Chondrocyte (in vitro differentiated cells): Measurements from ENCODE around the gene LZTFL1. TPM values are rescaled to one million over a fixed set of nuclear protein-coding genes. Genes with fewer than 3 reads are reported as not detected.

ENCODE experiments used
- DNase-seq: peaks from one replicate; pipeline ENCODE4 v3.0.0; 2021; ENCODE audit warnings: mixed read lengths, low spot score
- H3K27ac Mint-ChIP-seq: one replicate; pipeline ENCODE4 v1.8.0; 2021; ENCODE audit warnings: mild to moderate bottlenecking, moderate library complexity, mixed read lengths; ENCODE audit not compliant: unreplicated experiment
- H3K27me3 Mint-ChIP-seq: 2 replicates; pipeline ENCODE4 v1.8.0; 2021; ENCODE audit warnings: low read depth, mixed read lengths
- H3K36me3 Mint-ChIP-seq: 2 replicates; pipeline ENCODE4 v1.8.0; 2021; ENCODE audit warnings: low read depth, mixed read lengths
- H3K4me1 Mint-ChIP-seq: 2 replicates; pipeline ENCODE4 v1.8.0; 2021; ENCODE audit warnings: low read depth, mild to moderate bottlenecking, mixed read lengths
- H3K4me3 Mint-ChIP-seq: one replicate; pipeline ENCODE4 v1.8.0; 2021; ENCODE audit warnings: mild to moderate bottlenecking, moderate library complexity, mixed read lengths; ENCODE audit not compliant: unreplicated experiment
- H3K9me3 Mint-ChIP-seq: 2 replicates; pipeline ENCODE4 v1.8.0; 2021; ENCODE audit warnings: low read depth, mixed read lengths
- total RNA-seq: library from RNA; stranded (reverse); gene quantifications from 3 replicates; pipeline ENCODE4 v1.2.1, GENCODE V29; 2021
- TF ChIP-seq, protein P1 (sequence below): fragments of 200-600 bp; sonication (generic); IDR thresholded peaks from 2 replicates; pipeline ENCODE4 v1.5.0; 2021; ENCODE audit warnings: antibody characterized with exemption, mild to moderate bottlenecking, moderate library complexity

Gene LZTFL1
- total RNA-seq, 1 donor from 2014 or later, result 18.1 TPM

DNA sequence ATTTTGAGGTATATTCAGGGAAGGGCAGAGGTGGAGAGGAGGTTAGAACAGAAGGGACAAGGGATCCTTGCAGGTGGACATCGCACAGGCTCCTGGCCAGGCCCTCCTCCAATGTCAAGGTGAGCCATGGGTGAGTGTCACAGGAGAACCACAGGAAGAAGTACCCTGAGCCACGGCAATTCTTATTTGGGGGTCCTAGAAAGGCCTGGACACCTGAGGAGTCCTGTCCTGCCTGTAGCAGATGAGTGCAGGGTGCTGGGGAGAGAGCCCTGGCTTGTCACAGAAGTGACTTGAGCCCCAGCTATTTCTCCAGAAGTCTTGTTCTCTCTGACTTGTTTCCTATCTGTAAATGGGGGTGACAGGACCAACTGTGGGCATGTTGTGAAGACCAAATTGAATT, 49.9 kb downstream of the LZTFL1 start:
- peaks cover 3% of the 10 kb centered on the region for H3K4me1 Mint-ChIP-seq
- DNase-seq, result no peak
- H3K36me3 Mint-ChIP-seq, result peaks cover 5% of the 10 kb centered on the region
- H3K4me3 Mint-ChIP-seq, result no peak overlapping the region
- peaks cover 11% of the 10 kb centered on the region for H3K9me3 Mint-ChIP-seq
- no peak overlapping the region for H3K27ac Mint-ChIP-seq
- TF ChIP-seq, protein P1, sequence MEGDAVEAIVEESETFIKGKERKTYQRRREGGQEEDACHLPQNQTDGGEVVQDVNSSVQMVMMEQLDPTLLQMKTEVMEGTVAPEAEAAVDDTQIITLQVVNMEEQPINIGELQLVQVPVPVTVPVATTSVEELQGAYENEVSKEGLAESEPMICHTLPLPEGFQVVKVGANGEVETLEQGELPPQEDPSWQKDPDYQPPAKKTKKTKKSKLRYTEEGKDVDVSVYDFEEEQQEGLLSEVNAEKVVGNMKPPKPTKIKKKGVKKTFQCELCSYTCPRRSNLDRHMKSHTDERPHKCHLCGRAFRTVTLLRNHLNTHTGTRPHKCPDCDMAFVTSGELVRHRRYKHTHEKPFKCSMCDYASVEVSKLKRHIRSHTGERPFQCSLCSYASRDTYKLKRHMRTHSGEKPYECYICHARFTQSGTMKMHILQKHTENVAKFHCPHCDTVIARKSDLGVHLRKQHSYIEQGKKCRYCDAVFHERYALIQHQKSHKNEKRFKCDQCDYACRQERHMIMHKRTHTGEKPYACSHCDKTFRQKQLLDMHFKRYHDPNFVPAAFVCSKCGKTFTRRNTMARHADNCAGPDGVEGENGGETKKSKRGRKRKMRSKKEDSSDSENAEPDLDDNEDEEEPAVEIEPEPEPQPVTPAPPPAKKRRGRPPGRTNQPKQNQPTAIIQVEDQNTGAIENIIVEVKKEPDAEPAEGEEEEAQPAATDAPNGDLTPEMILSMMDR, result no peak
- peaks cover 57% of the 10 kb centered on the region for H3K27me3 Mint-ChIP-seq

DNA sequence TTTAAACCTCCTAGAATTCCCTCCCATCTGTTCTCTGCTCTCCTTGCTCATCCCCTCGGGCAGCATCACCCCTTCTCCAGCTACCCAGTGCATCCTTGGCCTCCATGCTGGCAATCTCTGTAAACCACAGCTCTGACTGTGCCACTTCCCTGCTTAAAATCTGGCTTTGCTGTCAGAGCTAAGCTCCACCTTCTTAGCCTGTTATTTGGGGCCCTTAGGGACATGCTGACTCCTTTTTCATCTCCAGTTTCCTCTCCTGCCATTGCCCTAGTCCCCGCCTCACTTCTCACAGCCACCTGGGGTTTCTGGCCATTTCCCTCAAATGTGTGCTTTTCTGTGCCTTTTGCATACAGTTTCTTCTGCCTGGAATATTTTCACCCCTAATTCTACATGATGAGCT, 51.3 kb downstream of the LZTFL1 start:
- H3K4me3 Mint-ChIP-seq, result no peak overlapping the region
- no peak overlapping the region for H3K27ac Mint-ChIP-seq
- H3K36me3 Mint-ChIP-seq, result peaks cover 5% of the 10 kb centered on the region
- DNase-seq, result no peak
- peaks cover 61% of the 10 kb centered on the region for H3K27me3 Mint-ChIP-seq
- TF ChIP-seq, protein P1, result no peak
- H3K9me3 Mint-ChIP-seq, result peaks cover 11% of the 10 kb centered on the region
- peaks cover 3% of the 10 kb centered on the region for H3K4me1 Mint-ChIP-seq

DNA sequence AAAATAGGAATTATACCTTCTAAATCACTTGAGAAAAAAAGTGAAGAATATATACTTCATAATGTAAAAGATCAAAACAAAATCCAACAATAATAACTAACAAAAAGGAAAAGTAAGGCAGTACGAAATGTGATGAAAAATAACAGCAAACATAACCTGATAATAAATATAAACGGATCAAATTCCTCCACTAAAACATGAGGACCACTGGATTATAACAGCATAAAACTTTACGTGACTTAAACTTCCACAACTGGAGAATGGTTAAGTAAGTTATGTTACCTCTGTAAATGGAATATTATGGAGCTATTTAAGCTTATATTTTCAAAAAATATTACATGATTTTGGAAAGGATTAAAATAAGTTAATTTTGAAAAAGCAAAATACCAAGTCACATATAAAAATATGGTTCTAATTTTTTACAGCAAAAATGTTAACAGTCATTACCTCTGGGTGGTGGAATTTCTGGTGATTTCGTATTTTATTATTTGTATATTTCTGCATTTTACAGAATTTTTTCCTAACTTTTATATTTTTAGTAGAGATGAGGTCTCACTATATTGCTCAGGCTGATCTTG, 52.6 kb downstream of the LZTFL1 start:
- Mint-ChIP-seq H3K4me3 (no peak overlapping the region), H3K4me1 (no peaks in the 10 kb centered on the region), H3K9me3 (peaks cover 18% of the 10 kb centered on the region), H3K27ac (no peak overlapping the region), H3K27me3 (peaks cover 58% of the 10 kb centered on the region), H3K36me3 (peaks cover 5% of the 10 kb centered on the region)
- no peak for DNase-seq
- TF ChIP-seq, protein P1, result no peak

GRCh38 chr3:45787551-45787950, 54.4 kb downstream of the LZTFL1 start:
- peaks cover 5% of the 10 kb centered on the region for H3K36me3 Mint-ChIP-seq
- no peak overlapping the region for H3K27ac Mint-ChIP-seq
- no peaks in the 10 kb centered on the region for H3K4me1 Mint-ChIP-seq
- peaks cover 49% of the 10 kb centered on the region for H3K27me3 Mint-ChIP-seq
- H3K9me3 Mint-ChIP-seq, result peaks cover 20% of the 10 kb centered on the region
- no peak for DNase-seq
- TF ChIP-seq, protein P1, result no peak
- no peak overlapping the region for H3K4me3 Mint-ChIP-seq

GRCh38 chr3:45786801-45787495, 55.0 kb downstream of the LZTFL1 start:
- H3K36me3 Mint-ChIP-seq, result peaks cover 5% of the 10 kb centered on the region
- DNase-seq, result no peak

More at GRCh38 chr3:45786801-45787495, 55.0 kb downstream of the LZTFL1 start:
- H3K4me3 Mint-ChIP-seq, result no peak overlapping the region
- H3K27ac Mint-ChIP-seq, result no peak overlapping the region
- TF ChIP-seq, protein P1, result no peak
- peaks cover 49% of the 10 kb centered on the region for H3K27me3 Mint-ChIP-seq
- peaks cover 20% of the 10 kb centered on the region for H3K9me3 Mint-ChIP-seq
- H3K4me1 Mint-ChIP-seq, result no peaks in the 10 kb centered on the region
